Thyroid gland (tissue), 4 donors: ENCODE measurements around the gene LRRC28. TPM values are rescaled to one million over a fixed set of nuclear protein-coding genes. Genes with fewer than 3 reads are reported as not detected.

Source experiments
- DNase-seq, 2 donors: peaks; one replicate each; pipeline ENCODE4 v3.0.0-alpha.2; 2019
- H3K27ac ChIP-seq, 3 donors: fragments of 200-600 bp; sonication (generic); 1 replicate in 2 of 3; 2 replicates in 1 of 3; pipeline ENCODE4 v1.5.1; 2016 to 2019; ENCODE audit warnings: mild to moderate bottlenecking in 1 of 3, moderate library complexity in 1 of 3
- H3K27me3 ChIP-seq: fragments of 200-600 bp; sonication (generic); one replicate; pipeline ENCODE4 v1.5.1; 2019
- H3K36me3 ChIP-seq, 2 donors: fragments of 200-600 bp; sonication (generic); one replicate each; pipeline ENCODE4 v1.5.1; 2016 to 2019
- H3K4me1 ChIP-seq, 2 donors: fragments of 200-600 bp; sonication (generic); one replicate each; pipeline ENCODE4 v1.5.1; 2017 to 2019
- H3K4me3 ChIP-seq, 3 donors: fragments of 200-600 bp; sonication (generic); replicated peaks in 1 of 3; 1 replicate in 2 of 3; 2 replicates in 1 of 3; pipeline ENCODE4 v1.5.1; 2016; ENCODE audit warnings: mild to moderate bottlenecking in 1 of 3
- H3K9me3 ChIP-seq: fragments of 200-600 bp; sonication (generic); one replicate; pipeline ENCODE4 v1.5.1; 2017
- CTCF ChIP-seq, 6 experiments: fragments of 200-600 bp in 3 of 6; fragments of 450-650 bp in 3 of 6; sonication (generic) in 3 of 6; IDR thresholded peaks; one replicate each; pipeline ENCODE4 v1.5.1; 2016 to 2019; ENCODE audit warnings: antibody characterized with exemption in 6 of 6, mild to moderate bottlenecking in 2 of 6, inconsistent platforms in 1 of 6, moderate library complexity in 1 of 6
- POLR2A ChIP-seq, 2 donors: fragments of 450-650 bp; IDR thresholded peaks; one replicate each; pipeline ENCODE4 v1.6.1; 2017; ENCODE audit warnings: antibody characterized with exemption in 2 of 2, mild to moderate bottlenecking in 2 of 2, moderate library complexity in 1 of 2
- WGBS, 2 donors: methylation state at CpG; one replicate each; pipeline ENCODE4 v1.1.5; 2017; 5-methylcytosine and 5-hydroxymethylcytosine counted together
- intact Hi-C: fragments of 100-400 bp; cut with DNase I; formaldehyde crosslinking; loops from one replicate; pipeline ENCODE4 v1.15.1; 2023
- total RNA-seq, 4 donors: library from RNA; depleted of rRNA; stranded (reverse); fragments of >200 nt; gene quantifications; one replicate each; pipeline ENCODE4 v1.2.3, GENCODE V29; 2016

Gene LRRC28
- total RNA-seq, 4 donors from 2014 or later, result 36.1 to 51.6 (median 44.8) TPM

GRCh38 chr15:99435113-99435695 lies 183.9 kb downstream of the LRRC28 start:
- WGBS, 2 donors, result 47 to 48% methylated on average over 18 of the region's 20 CpGs
- Histone ChIP-seq H3K4me1 (peaks cover 0 to 34% of the 10 kb centered on the region in 2 donors), H3K27ac (no peak overlapping the region), H3K27me3 (no peaks in the 10 kb centered on the region), H3K36me3 (no peaks in the 10 kb centered on the region), H3K9me3 (no peaks in the 10 kb centered on the region), H3K4me3 (no peak overlapping the region)
- DNase-seq, result no peak
- intact Hi-C loops, result no loop called here
- TF ChIP-seq POLR2A (IDR thresholded peaks at IDR 0.05) (no peak), CTCF (IDR thresholded peaks at IDR 0.05) (no peak)

- Histone ChIP-seq H3K27me3 (no peaks in the 10 kb centered on the region), H3K4me3 (no peak overlapping the region), H3K36me3 (no peaks in the 10 kb centered on the region), H3K9me3 (no peaks in the 10 kb centered on the region), H3K27ac (no peak overlapping the region), H3K4me1 (peaks cover 0 to 34% of the 10 kb centered on the region in 2 donors)
- WGBS, 2 donors, result 77 to 86% methylated on average over 7 to 10 of the region's 10 CpGs
- no peak for DNase-seq
- TF ChIP-seq POLR2A (IDR thresholded peaks at IDR 0.05) (no peak), CTCF (IDR thresholded peaks at IDR 0.05) (no peak)
- intact Hi-C loops, result no loop called here
Observed at GRCh38 chr15:99435877-99436541, 184.7 kb downstream of the LRRC28 start.

DNA sequence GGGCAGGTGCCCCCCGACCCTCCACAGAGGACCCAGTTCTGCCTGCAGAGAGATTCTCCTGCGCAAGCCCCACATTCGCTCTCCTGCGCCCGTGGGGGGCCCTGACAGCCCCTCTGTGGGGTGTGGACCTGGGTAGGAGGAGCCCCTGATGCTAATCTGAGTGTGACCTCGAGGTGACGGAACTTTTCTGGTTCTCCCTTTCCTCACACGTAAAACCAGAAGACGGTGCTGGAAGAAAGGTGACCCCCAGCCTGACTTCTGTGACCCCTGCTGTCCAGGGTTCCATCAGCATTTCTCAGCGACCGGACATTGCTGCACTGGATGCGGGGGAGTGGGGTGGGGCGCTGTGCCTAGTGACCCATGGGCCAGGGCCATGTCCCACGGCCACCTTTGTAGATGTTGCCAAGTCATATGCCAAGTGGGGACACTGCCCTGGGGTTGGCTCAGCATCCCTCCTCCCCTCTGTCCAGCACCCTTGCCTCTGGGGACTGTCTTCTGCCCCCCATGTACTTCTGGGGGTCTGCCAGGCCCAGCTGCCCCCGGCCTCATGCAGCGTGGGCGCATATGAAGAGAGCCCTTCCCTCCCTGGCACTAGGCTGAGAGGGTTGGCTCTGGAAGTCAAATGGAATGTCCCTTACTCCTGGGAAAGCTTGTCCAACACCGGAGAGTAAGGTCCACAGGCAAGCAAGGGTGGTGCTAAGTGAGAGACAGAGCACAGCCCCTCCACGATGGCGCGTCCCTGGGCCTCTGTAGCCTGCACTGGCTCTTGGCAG lies 185.4 kb downstream of the LRRC28 start:
- WGBS, 2 donors, result 85 to 86% methylated on average over 15 to 18 of the region's 21 CpGs
- Histone ChIP-seq H3K4me1 (peaks cover 4 to 35% of the 10 kb centered on the region in 2 donors), H3K27me3 (no peaks in the 10 kb centered on the region), H3K36me3 (no peaks in the 10 kb centered on the region), H3K4me3 (no peak overlapping the region), H3K27ac (no peak overlapping the region), H3K9me3 (no peaks in the 10 kb centered on the region)
- intact Hi-C loops, result no loop called here
- no peak for TF ChIP-seq POLR2A (IDR thresholded peaks at IDR 0.05)
- TF ChIP-seq CTCF (IDR thresholded peaks at IDR 0.05), result no peak
- no peak for DNase-seq

DNA sequence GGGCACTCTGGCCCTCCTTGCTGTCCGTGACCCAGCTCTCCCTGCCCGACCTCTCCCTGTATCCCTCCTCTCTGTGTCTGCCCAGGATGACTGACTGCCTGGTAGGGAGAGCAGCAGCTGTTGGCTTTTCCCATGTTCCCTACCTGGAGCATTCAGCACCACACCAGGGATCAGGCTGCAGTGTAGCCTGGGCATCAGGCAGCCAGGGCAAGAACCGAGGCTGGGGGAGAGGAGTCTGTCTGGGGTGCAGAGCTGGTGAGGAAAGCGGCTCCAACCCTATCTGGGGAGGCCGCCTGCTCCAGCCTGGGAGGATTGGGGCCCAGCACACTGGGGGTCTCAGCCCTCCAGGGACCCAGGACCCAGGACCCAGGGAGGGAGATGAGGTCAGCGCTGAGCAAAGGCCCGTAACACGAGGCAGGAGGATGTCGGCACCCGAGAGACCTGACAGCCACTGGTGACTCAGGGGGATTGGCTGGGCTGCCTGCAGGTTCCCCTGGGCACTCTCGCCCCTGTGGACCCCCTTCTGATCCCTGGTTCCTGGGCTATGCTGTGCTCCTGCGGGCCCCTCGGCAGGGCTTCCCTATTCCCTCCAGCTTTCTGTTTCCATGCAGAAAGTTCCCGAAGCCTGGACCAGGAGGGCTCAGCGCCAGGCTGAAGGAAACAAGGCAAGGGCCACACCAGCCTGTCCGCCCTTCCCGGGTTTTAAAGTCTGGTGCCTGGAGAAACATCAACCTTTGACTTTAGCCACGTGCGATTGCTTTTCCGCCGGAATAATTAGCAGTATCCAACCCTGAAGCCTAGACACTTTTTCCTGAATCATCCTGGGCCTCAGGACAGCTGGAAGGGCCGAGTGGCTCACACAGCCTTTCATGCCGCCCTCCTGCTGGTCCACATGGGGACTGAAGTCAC lies 186.3 kb downstream of the LRRC28 start:
- peak overlapping the region in 2 of 3 donors; percentile 42 to 46 for H3K27ac ChIP-seq
- H3K27me3 ChIP-seq, result no peaks in the 10 kb centered on the region
- WGBS, 2 donors, result 80 to 82% methylated on average over 20 to 22 of the region's 23 CpGs
- no peaks in the 10 kb centered on the region for H3K9me3 ChIP-seq
- TF ChIP-seq CTCF (IDR thresholded peaks at IDR 0.05), result no peak
- TF ChIP-seq POLR2A (IDR thresholded peaks at IDR 0.05), result no peak
- no peak for DNase-seq
- no peak overlapping the region for H3K4me3 ChIP-seq
- H3K4me1 ChIP-seq, result peaks cover 9 to 44% of the 10 kb centered on the region in 2 donors
- intact Hi-C loops, result no loop called here
- no peaks in the 10 kb centered on the region for H3K36me3 ChIP-seq
